Cardiac muscle cell (in vitro differentiated cells and primary cell): ENCODE data around the gene EIF4B. TPM values are rescaled to one million over a fixed set of nuclear protein-coding genes. Genes with fewer than 3 reads are reported as not detected.

Experiments used
- DNase-seq, 2 donors: peaks; one replicate each; pipeline versions ENCODE4 v3.0.0 to v3.0.0-alpha.2; 2010 to 2017; ENCODE audit warnings: low read depth in 1 of 2, low spot score in 1 of 2
- H3K27ac ChIP-seq: fragments of 200-600 bp; sonication (generic); 2 replicates; pipeline ENCODE4 v1.5.1; 2016
- H3K27me3 ChIP-seq: fragments of 200-600 bp; sonication (generic); 2 replicates; pipeline ENCODE4 v1.6.0; 2016; ENCODE audit warnings: control low read depth
- H3K36me3 ChIP-seq: fragments of 200-600 bp; sonication (generic); 2 replicates; pipeline ENCODE4 v1.5.1; 2016; ENCODE audit warnings: control low read depth
- H3K4me1 ChIP-seq: fragments of 200-600 bp; sonication (generic); 2 replicates; pipeline ENCODE4 v1.8.1; 2017; ENCODE audit warnings: low read depth, mild to moderate bottlenecking, mixed run types
- H3K4me3 ChIP-seq: fragments of 200-600 bp; sonication (generic); 2 replicates; pipeline ENCODE4 v1.5.1; 2016; ENCODE audit warnings: mild to moderate bottlenecking
- H3K9me3 ChIP-seq: fragments of 200-600 bp; sonication (generic); 2 replicates; pipeline ENCODE4 v1.5.1; 2017; ENCODE audit warnings: low read depth, mild to moderate bottlenecking, control low read depth
- CTCF ChIP-seq: IDR thresholded peaks from 2 replicates; pipeline ENCODE4 v1.5.1; 2012; ENCODE audit warnings: low read depth, mild to moderate bottlenecking, low read length
- polyA plus RNA-seq: library from polyadenylated mRNA; unstranded; fragments of >200 nt; fragmentation: Nextera tagmentation; extraction: Ambion mirVana; gene quantifications from 2 replicates; pipeline ENCODE4 v1.2.1, GENCODE V29; 2016
- total RNA-seq: library from RNA; depleted of rRNA; stranded (reverse); fragments of >200 nt; gene quantifications from 2 replicates; pipeline ENCODE4 v1.2.3, GENCODE V29; 2016

The EIF4B gene
- total and polyA plus RNA-seq, 2 experiments from 2014 or later: 50.0 to 722 TPM

GRCh38 chr12:53067074-53067992 lies 61.1 kb downstream of the EIF4B start:
- H3K4me1 ChIP-seq: peaks cover 43% of the 10 kb centered on the region
- DNase-seq: peak in 1 of 2 donors; percentile 18
- no peak overlapping the region for H3K4me3 ChIP-seq
- no peak overlapping the region for H3K27ac ChIP-seq
- no peak for TF ChIP-seq CTCF
- no peaks in the 10 kb centered on the region for H3K27me3 ChIP-seq
- H3K36me3 ChIP-seq: no peaks in the 10 kb centered on the region
- no peaks in the 10 kb centered on the region for H3K9me3 ChIP-seq

GRCh38 chr12:53067993-53068770 lies 61.9 kb downstream of the EIF4B start:
- no peak for DNase-seq
- no peak overlapping the region for H3K27ac ChIP-seq

GRCh38 chr12:53068811-53069585 lies 62.7 kb downstream of the EIF4B start:
- no peak for TF ChIP-seq CTCF
- Histone ChIP-seq H3K4me3 (no peak overlapping the region), H3K4me1 (peaks cover 44% of the 10 kb centered on the region), H3K36me3 (no peaks in the 10 kb centered on the region), H3K27ac (no peak overlapping the region), H3K27me3 (no peaks in the 10 kb centered on the region), H3K9me3 (no peaks in the 10 kb centered on the region)
- peak in 1 of 2 donors; percentile 14 for DNase-seq

More at GRCh38 chr12:53067993-53068770, 61.9 kb downstream of the EIF4B start:
- Histone ChIP-seq H3K9me3 (no peaks in the 10 kb centered on the region), H3K36me3 (no peaks in the 10 kb centered on the region), H3K4me3 (no peak overlapping the region), H3K27me3 (no peaks in the 10 kb centered on the region), H3K4me1 (peaks cover 43% of the 10 kb centered on the region)
- no peak for TF ChIP-seq CTCF

GRCh38 chr12:53069621-53070410 lies 63.6 kb downstream of the EIF4B start:
- H3K4me1 ChIP-seq: peaks cover 44% of the 10 kb centered on the region
- no peak for DNase-seq
- no peak overlapping the region for H3K4me3 ChIP-seq
- TF ChIP-seq CTCF: no peak
- peak overlapping the region; percentile 23 for H3K27ac ChIP-seq
- no peaks in the 10 kb centered on the region for H3K27me3 ChIP-seq
- no peaks in the 10 kb centered on the region for H3K9me3 ChIP-seq
- peaks cover 3% of the 10 kb centered on the region for H3K36me3 ChIP-seq
